ENCODE results near the gene CHADL. TPM values are rescaled to one million over a fixed set of nuclear protein-coding genes. Genes with fewer than 3 reads are reported as not detected.

The CHADL gene
- total RNA-seq, 1 experiment from 2014 or later = 0.33 TPM

DNA sequence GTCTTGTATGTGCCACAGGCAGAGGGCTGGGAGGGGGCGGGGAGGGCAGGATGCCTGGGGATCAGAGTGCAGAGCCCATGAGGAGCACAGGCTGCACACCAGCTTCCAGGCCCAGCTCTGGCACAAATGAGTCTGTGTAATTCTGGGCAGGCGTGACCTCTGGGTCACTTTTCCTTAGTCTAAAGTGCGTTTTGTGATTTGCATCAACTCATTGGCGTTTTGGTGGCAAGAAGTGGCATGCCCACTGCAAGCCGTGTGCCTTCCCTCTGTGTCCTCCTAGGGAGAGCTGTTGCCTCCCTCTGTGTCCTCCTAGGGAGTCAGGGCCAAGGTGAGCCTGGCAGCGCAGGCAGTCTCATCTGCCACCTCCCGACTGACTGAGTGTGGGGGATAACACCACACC, 17.2 kb downstream of the CHADL start:
- no peaks in the 10 kb centered on the region for H3K9me3 ChIP-seq (ENCODE audit: control insufficient read depth, insufficient read depth, low read depth, low read length)
- H3K27me3 ChIP-seq (ENCODE audit: control insufficient read depth, insufficient read depth, low read length) = no peaks in the 10 kb centered on the region
- no peak overlapping the region for H3K4me3 ChIP-seq (ENCODE audit: low read depth in 2 of 2, low read length in 2 of 2)
- DNase-seq (ENCODE audit: low read depth, low spot score) (no peak), ATAC-seq (no peak)
- intact Hi-C loops (cut with micrococcal nuclease; ENCODE audit: unreplicated experiment) = no loop called here
- H3K36me3 ChIP-seq (ENCODE audit: control insufficient read depth, insufficient read depth, low read length) = no peaks in the 10 kb centered on the region
- CTCF ChIA-PET = no interaction called here
- POLR2A ChIA-PET = no interaction called here
- in situ Hi-C loops (cut with HindIII; ENCODE audit: low pct_unique_long_range_greater_than_20kb, low sequenced_read_pairs) = no loop called here
- TF ChIP-seq, protein P1, sequence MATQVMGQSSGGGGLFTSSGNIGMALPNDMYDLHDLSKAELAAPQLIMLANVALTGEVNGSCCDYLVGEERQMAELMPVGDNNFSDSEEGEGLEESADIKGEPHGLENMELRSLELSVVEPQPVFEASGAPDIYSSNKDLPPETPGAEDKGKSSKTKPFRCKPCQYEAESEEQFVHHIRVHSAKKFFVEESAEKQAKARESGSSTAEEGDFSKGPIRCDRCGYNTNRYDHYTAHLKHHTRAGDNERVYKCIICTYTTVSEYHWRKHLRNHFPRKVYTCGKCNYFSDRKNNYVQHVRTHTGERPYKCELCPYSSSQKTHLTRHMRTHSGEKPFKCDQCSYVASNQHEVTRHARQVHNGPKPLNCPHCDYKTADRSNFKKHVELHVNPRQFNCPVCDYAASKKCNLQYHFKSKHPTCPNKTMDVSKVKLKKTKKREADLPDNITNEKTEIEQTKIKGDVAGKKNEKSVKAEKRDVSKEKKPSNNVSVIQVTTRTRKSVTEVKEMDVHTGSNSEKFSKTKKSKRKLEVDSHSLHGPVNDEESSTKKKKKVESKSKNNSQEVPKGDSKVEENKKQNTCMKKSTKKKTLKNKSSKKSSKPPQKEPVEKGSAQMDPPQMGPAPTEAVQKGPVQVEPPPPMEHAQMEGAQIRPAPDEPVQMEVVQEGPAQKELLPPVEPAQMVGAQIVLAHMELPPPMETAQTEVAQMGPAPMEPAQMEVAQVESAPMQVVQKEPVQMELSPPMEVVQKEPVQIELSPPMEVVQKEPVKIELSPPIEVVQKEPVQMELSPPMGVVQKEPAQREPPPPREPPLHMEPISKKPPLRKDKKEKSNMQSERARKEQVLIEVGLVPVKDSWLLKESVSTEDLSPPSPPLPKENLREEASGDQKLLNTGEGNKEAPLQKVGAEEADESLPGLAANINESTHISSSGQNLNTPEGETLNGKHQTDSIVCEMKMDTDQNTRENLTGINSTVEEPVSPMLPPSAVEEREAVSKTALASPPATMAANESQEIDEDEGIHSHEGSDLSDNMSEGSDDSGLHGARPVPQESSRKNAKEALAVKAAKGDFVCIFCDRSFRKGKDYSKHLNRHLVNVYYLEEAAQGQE (IDR thresholded peaks at IDR 0.05; ENCODE audit: insufficient read depth in 1 of 2, low read depth in 2 of 2, low read length in 1 of 2) = no peak
- TF ChIP-seq, protein P2, sequence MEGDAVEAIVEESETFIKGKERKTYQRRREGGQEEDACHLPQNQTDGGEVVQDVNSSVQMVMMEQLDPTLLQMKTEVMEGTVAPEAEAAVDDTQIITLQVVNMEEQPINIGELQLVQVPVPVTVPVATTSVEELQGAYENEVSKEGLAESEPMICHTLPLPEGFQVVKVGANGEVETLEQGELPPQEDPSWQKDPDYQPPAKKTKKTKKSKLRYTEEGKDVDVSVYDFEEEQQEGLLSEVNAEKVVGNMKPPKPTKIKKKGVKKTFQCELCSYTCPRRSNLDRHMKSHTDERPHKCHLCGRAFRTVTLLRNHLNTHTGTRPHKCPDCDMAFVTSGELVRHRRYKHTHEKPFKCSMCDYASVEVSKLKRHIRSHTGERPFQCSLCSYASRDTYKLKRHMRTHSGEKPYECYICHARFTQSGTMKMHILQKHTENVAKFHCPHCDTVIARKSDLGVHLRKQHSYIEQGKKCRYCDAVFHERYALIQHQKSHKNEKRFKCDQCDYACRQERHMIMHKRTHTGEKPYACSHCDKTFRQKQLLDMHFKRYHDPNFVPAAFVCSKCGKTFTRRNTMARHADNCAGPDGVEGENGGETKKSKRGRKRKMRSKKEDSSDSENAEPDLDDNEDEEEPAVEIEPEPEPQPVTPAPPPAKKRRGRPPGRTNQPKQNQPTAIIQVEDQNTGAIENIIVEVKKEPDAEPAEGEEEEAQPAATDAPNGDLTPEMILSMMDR (IDR thresholded peaks at IDR 0.05) = no peak
- TF ChIP-seq POLR2AphosphoS5 (IDR thresholded peaks at IDR 0.05; ENCODE audit: low read depth, low read length) = no peak
- TF ChIP-seq SIN3A (IDR thresholded peaks at IDR 0.05; ENCODE audit: borderline replicate concordance, insufficient read depth, low read depth, low read length) = no peak
- TF ChIP-seq TCF7L2 (IDR thresholded peaks at IDR 0.05; ENCODE audit: low read depth, low read length) = no peak
- no peak overlapping the region for H3K27ac ChIP-seq (ENCODE audit: low read length)
- H3K4me1 ChIP-seq (ENCODE audit: control insufficient read depth, insufficient read depth, low read length) = no peaks in the 10 kb centered on the region
- no TSS peak for BruUV-seq (replicated peaks)

DNA sequence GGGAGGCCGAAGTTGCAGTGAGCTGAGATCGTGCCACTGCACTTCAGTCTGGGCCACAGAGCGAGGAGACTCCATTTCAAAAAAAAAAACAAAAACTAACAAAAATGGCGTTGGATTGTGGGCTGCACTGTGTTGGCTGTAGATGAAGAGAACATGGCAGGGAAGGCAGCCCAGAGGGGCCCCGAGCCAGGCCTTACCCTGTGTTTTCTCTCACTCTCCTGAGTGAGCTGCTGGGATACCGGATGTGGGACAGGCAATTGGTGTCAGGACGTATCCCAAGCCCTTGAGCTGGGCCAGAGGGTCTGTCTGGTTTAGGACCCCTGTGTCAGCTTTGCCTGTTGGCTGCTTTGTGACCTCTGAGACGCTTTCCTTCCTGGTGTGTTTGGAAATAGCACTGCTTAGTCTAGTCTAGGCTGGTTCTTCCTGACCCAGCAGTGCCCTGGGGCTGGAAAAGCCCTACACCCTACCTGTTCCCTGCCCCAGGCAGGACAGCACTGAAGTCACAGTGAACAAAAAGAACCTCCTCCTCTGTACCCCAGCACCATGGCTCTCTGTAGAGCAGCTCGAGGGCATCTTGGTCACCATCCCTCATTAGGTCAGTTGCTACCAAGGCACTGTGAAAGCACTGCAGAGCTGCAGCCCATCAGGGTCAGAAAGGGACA, 17.8 kb downstream of the CHADL start:
- no peaks in the 10 kb centered on the region for H3K9me3 ChIP-seq (ENCODE audit: control insufficient read depth, insufficient read depth, low read depth, low read length)
- no peaks in the 10 kb centered on the region for H3K27me3 ChIP-seq (ENCODE audit: control insufficient read depth, insufficient read depth, low read length)
- no peak overlapping the region for H3K4me3 ChIP-seq (ENCODE audit: low read depth in 2 of 2, low read length in 2 of 2)
- TF ChIP-seq, protein P2 (IDR thresholded peaks at IDR 0.05) = no peak
- TF ChIP-seq SIN3A (IDR thresholded peaks at IDR 0.05; ENCODE audit: borderline replicate concordance, insufficient read depth, low read depth, low read length) (no peak), POLR2AphosphoS5 (IDR thresholded peaks at IDR 0.05; ENCODE audit: low read depth, low read length) (no peak), TCF7L2 (IDR thresholded peaks at IDR 0.05; ENCODE audit: low read depth, low read length) (no peak)
- TF ChIP-seq, protein P1 (IDR thresholded peaks at IDR 0.05; ENCODE audit: insufficient read depth in 1 of 2, low read depth in 2 of 2, low read length in 1 of 2) = no peak
- no TSS peak for BruUV-seq (replicated peaks)
- in situ Hi-C loops (cut with HindIII; ENCODE audit: low pct_unique_long_range_greater_than_20kb, low sequenced_read_pairs) = no loop called here
- POLR2A ChIA-PET = no interaction called here
- DNase-seq (ENCODE audit: low read depth, low spot score) (no peak), ATAC-seq (0 out of 2 replicates have a peak, but pooled peaks have one; percentile 38)
- no peaks in the 10 kb centered on the region for H3K36me3 ChIP-seq (ENCODE audit: control insufficient read depth, insufficient read depth, low read length)
- no peak overlapping the region for H3K27ac ChIP-seq (ENCODE audit: low read length)
- H3K4me1 ChIP-seq (ENCODE audit: control insufficient read depth, insufficient read depth, low read length) = no peaks in the 10 kb centered on the region
- intact Hi-C loops (cut with micrococcal nuclease; ENCODE audit: unreplicated experiment) = no loop called here
- CTCF ChIA-PET = no interaction called here
